ENCODE data around the gene TESK2. TPM values are rescaled to one million over a fixed set of nuclear protein-coding genes. Genes with fewer than 3 reads are reported as not detected.

The TESK2 gene
- total and polyA plus RNA-seq, 2 of the 8 experiments (the other 6 are each of a cell fraction or from before 2014, with no cell fraction given): 10.8 to 12.6 TPM

GRCh38 chr1:45530632-45531135 is 39.7 kb upstream of the TESK2 start:
- H3K27me3 ChIP-seq (replicated peaks in 1 of 4; ENCODE audit: control insufficient read depth in 3 of 4, extremely low read depth in 1 of 4, insufficient read depth in 3 of 4, low read length in 3 of 4): no peaks in the 10 kb centered on the region
- H3K9me3 ChIP-seq (ENCODE audit: insufficient read depth in 2 of 2, low read depth in 1 of 2, low read length in 1 of 2): no peaks in the 10 kb centered on the region
- H4K20me1 ChIP-seq (replicated peaks in 1 of 2; ENCODE audit: control insufficient read depth in 1 of 2, insufficient read depth in 2 of 2, low read length in 2 of 2): no peaks in the 10 kb centered on the region
- CTCF ChIA-PET (ENCODE audit: partially characterized antibody): interaction anchor here (1.5 to 1.8 kb wide), 2 partner anchors 18 to 39 kb away, joined by 4 to 9 read pairs; no protein-coding TSS in a partner anchor
- no peak overlapping the region for H3K4me3 ChIP-seq (ENCODE audit: extremely low read depth in 1 of 4, insufficient read depth in 2 of 4, low read depth in 3 of 4, low read length in 4 of 4)
- H3K36me3 ChIP-seq (ENCODE audit: control insufficient read depth in 2 of 4, insufficient read depth in 4 of 4, low read length in 3 of 4): no peaks in the 10 kb centered on the region
- H4K91ac ChIP-seq (replicated peaks; ENCODE audit: insufficient read length, low read length): no peak overlapping the region
- no peak overlapping the region for H4K8ac ChIP-seq (ENCODE audit: extremely low read depth, insufficient read depth, low read length)
- H3K4me1 ChIP-seq (replicated peaks in 1 of 4; ENCODE audit: control insufficient read depth in 3 of 4, insufficient read depth in 4 of 4, low read length in 3 of 4): no peaks in the 10 kb centered on the region
- H3K23me2 ChIP-seq (ENCODE audit: low read depth, low read length): no peaks in the 10 kb centered on the region
- H4K5ac ChIP-seq (ENCODE audit: insufficient read length, low read depth, low read length): no peak overlapping the region
- 96% methylated on average over 11 of the region's 11 CpGs; no CpG with 5 or more reads in 1 of the 2 experiments for WGBS, 2 experiments (ENCODE audit: extremely low coverage in 1 of 2, insufficient coverage in 1 of 2, insufficient read length in 1 of 2, insufficient replicate concordance in 2 of 2, low coverage in 1 of 2, low lambda C conversion rate in 2 of 2, missing lambda C conversion rate in 1 of 2)
- no peaks in the 10 kb centered on the region for H3K79me1 ChIP-seq (ENCODE audit: low read depth, low read length)
- DNase-seq (ENCODE audit: low read depth in 1 of 2, low spot score in 2 of 2) (no peak), FAIRE-seq (no peak)
- H3K27ac ChIP-seq (ENCODE audit: low read depth, low read length): no peak overlapping the region
- H2BK20ac ChIP-seq (ENCODE audit: low read length): no peak overlapping the region
- H3K9ac ChIP-seq (replicated peaks in 1 of 4; ENCODE audit: extremely low read depth in 1 of 4, low read depth in 3 of 4, low read length in 3 of 4): no peak overlapping the region
- no peak overlapping the region for H2BK15ac ChIP-seq (ENCODE audit: low read length)
- H2AFZ ChIP-seq (ENCODE audit: low read length): no peak overlapping the region
- no peak overlapping the region for H2BK5ac ChIP-seq (ENCODE audit: low read depth, low read length)
- H3K14ac ChIP-seq (ENCODE audit: insufficient read length): no peak overlapping the region
- no peak overlapping the region for H2BK12ac ChIP-seq (ENCODE audit: low read depth, low read length)
- no peak overlapping the region for H3K18ac ChIP-seq (ENCODE audit: extremely low read depth, low read length)
- POLR2A ChIA-PET (ENCODE audit: partially characterized antibody): interaction anchor here (0.7 to 35.7 kb wide), 5 partner anchors 10 to 54 kb away, joined by 3 to 741 read pairs (median 4); partner anchors contain the start of genes NASP and PRDX1
- H3K23ac ChIP-seq (ENCODE audit: insufficient read length): no peak overlapping the region
- H3K79me2 ChIP-seq (ENCODE audit: control insufficient read depth in 1 of 2, insufficient read depth in 2 of 2, low read length in 2 of 2): no peaks in the 10 kb centered on the region
- no peak overlapping the region for H3K4ac ChIP-seq (replicated peaks; ENCODE audit: insufficient read length, low read depth, low read length)
- H2BK120ac ChIP-seq (replicated peaks; ENCODE audit: low read depth, low read length): no peak overlapping the region
- H3K4me2 ChIP-seq (ENCODE audit: insufficient read depth in 1 of 2, low read depth in 2 of 2, low read length in 2 of 2): no peak overlapping the region
- no peak overlapping the region for H3K56ac ChIP-seq (replicated peaks; ENCODE audit: insufficient read length, low read depth, low read length)
- H2AK5ac ChIP-seq (ENCODE audit: low read depth, low read length): no peak overlapping the region
